HepG2 (cell line): ENCODE measurements around the gene SDHAF1. TPM values are rescaled to one million over a fixed set of nuclear protein-coding genes. Genes with fewer than 3 reads are reported as not detected.

ENCODE experiments used
- BCLAF1 ChIP-seq: fragments of 450-650 bp; IDR thresholded peaks from 2 replicates; pipeline ENCODE4 v1.6.1; 2017; ENCODE audit warnings: mild to moderate bottlenecking
- E2F1 ChIP-seq: sonication (generic); formaldehyde crosslinking; IDR thresholded peaks from 2 replicates; pipeline ENCODE4 v1.5.0; 2020; ENCODE audit warnings: missing genetic modification reagents
- E2F2 ChIP-seq: sonication (generic); formaldehyde crosslinking; IDR thresholded peaks from 2 replicates; pipeline ENCODE4 v1.4.0; 2020; ENCODE audit warnings: missing genetic modification reagents, borderline replicate concordance
- FOXJ3 ChIP-seq: sonication (generic); formaldehyde crosslinking; IDR thresholded peaks from 2 replicates; pipeline ENCODE4 v1.4.0; 2020; ENCODE audit warnings: missing genetic modification reagents, mild to moderate bottlenecking, borderline replicate concordance
- HMG20A ChIP-seq: IDR thresholded peaks from 2 replicates; pipeline ENCODE4 v1.6.1; 2016; ENCODE audit warnings: borderline replicate concordance
- KAT2B ChIP-seq: fragments of 150-350 bp; IDR thresholded peaks from 2 replicates; pipeline ENCODE4 v1.6.1; 2014; ENCODE audit warnings: low read depth, low read length, borderline replicate concordance
- KDM4B ChIP-seq: sonication (generic); formaldehyde crosslinking; IDR thresholded peaks from 2 replicates; pipeline ENCODE4 v1.4.0; 2020; ENCODE audit warnings: missing genetic modification reagents
- KMT2B ChIP-seq: IDR thresholded peaks from 2 replicates; pipeline ENCODE4 v1.6.1; 2016; ENCODE audit warnings: missing genetic modification reagents, missing compliant biosample characterization
- MTF1 ChIP-seq: sonication (generic); formaldehyde crosslinking; IDR thresholded peaks from 2 replicates; pipeline ENCODE4 v1.5.0; 2020; ENCODE audit warnings: missing genetic modification reagents
- NCOA1 ChIP-seq: sonication (generic); formaldehyde crosslinking; IDR thresholded peaks from 2 replicates; pipeline ENCODE4 v1.9.0; 2021; ENCODE audit warnings: missing genetic modification reagents
- NFE2 ChIP-seq: sonication (generic); formaldehyde crosslinking; IDR thresholded peaks from 2 replicates; pipeline ENCODE4 v1.4.0; 2020; ENCODE audit warnings: missing genetic modification reagents
- NFRKB ChIP-seq: fragments of 450-650 bp; IDR thresholded peaks from 2 replicates; pipeline ENCODE4 v1.6.1; 2017
- PBX2 ChIP-seq: IDR thresholded peaks from 2 replicates; pipeline ENCODE4 v1.6.1; 2016; ENCODE audit warnings: control low read depth
- RARG ChIP-seq: sonication (generic); formaldehyde crosslinking; IDR thresholded peaks from 2 replicates; pipeline ENCODE4 v1.4.0; 2020; ENCODE audit warnings: low read depth, mild to moderate bottlenecking, missing genetic modification reagents
- TOPORS ChIP-seq: sonication (generic); formaldehyde crosslinking; IDR thresholded peaks from 2 replicates; pipeline ENCODE4 v1.8.0; 2023; ENCODE audit warnings: mild to moderate bottlenecking, missing genetic modification reagents
- TP53 ChIP-seq: sonication (generic); formaldehyde crosslinking; conservative IDR thresholded peaks from 2 replicates; pipeline ENCODE4 v1.4.0; 2020; ENCODE audit warnings: missing genetic modification reagents
- YEATS4 ChIP-seq: sonication (generic); formaldehyde crosslinking; IDR thresholded peaks from 2 replicates; pipeline ENCODE4 v1.4.0; 2020; ENCODE audit warnings: missing genetic modification reagents, borderline replicate concordance
- ZKSCAN5 ChIP-seq: sonication (generic); formaldehyde crosslinking; IDR thresholded peaks from 2 replicates; pipeline ENCODE4 v1.5.1; 2020; ENCODE audit warnings: mild to moderate bottlenecking, missing genetic modification reagents
- ZNF18 ChIP-seq: sonication (generic); formaldehyde crosslinking; IDR thresholded peaks from 2 replicates; pipeline ENCODE4 v1.8.0; 2022; ENCODE audit warnings: mild to moderate bottlenecking, missing genetic modification reagents; ENCODE audit not compliant: insufficient replicate concordance
- ZNF235 ChIP-seq: sonication (generic); formaldehyde crosslinking; IDR thresholded peaks from 2 replicates; pipeline ENCODE4 v1.8.1; 2023; ENCODE audit warnings: mild to moderate bottlenecking, missing genetic modification reagents, borderline replicate concordance
- ZNF256 ChIP-seq: sonication (generic); formaldehyde crosslinking; conservative IDR thresholded peaks from 2 replicates; pipeline ENCODE4 v1.4.0; 2020; ENCODE audit warnings: missing genetic modification reagents
- ZNF33A ChIP-seq: sonication (generic); formaldehyde crosslinking; IDR thresholded peaks from 2 replicates; pipeline ENCODE4 v1.5.1; 2020; ENCODE audit warnings: missing genetic modification reagents, mild to moderate bottlenecking, moderate library complexity, borderline replicate concordance
- ZNF703 ChIP-seq: sonication (generic); formaldehyde crosslinking; IDR thresholded peaks from 2 replicates; pipeline ENCODE4 v1.5.1; 2020; ENCODE audit warnings: missing genetic modification reagents, mild to moderate bottlenecking, moderate library complexity, borderline replicate concordance
- ZNF879 ChIP-seq: sonication (generic); formaldehyde crosslinking; IDR thresholded peaks from 2 replicates; pipeline ENCODE4 v1.8.1; 2023; ENCODE audit warnings: missing genetic modification reagents
- polyA plus RNA-seq, 8 experiments: library from polyadenylated mRNA; depleted of rRNA in 3 of 8; stranded (reverse) in 7 of 8; unstranded in 1 of 8; fragments of >200 nt; fragmentation: Illumina TruSeq in 4 of 8; extraction: Trizol in 4 of 8; gene quantifications; 2 replicates each; pipeline versions ENCODE4 v1.2.1 to v1.2.3, GENCODE V29; 2011 to 2016; ENCODE audit warnings: low read depth in 4 of 8, missing spikeins in 1 of 8, mixed read lengths in 1 of 8; ENCODE audit not compliant: insufficient read depth in 1 of 8
- total RNA-seq, 5 experiments: library from RNA; depleted of rRNA; stranded (reverse); fragments of >200 nt; fragmentation: Illumina TruSeq; extraction: Trizol; gene quantifications; 2 replicates each; pipeline ENCODE4 v1.2.3, GENCODE V29; 2016; ENCODE audit warnings: low read depth in 1 of 5

The SDHAF1 gene
- total and polyA plus RNA-seq, 2 of the 13 experiments (the other 11 are each of a cell fraction or from before 2014, with no cell fraction given): 17.8 to 22.8 TPM

- TF ChIP-seq BCLAF1: no peak
- no peak for TF ChIP-seq TOPORS (CRISPR knock-in tag)
- TF ChIP-seq E2F1 (CRISPR knock-in tag): peak; percentile 37; the same call in 1 of the 2 replicates
- no peak for TF ChIP-seq PBX2 (CRISPR knock-in tag)
- TF ChIP-seq ZNF18 (CRISPR knock-in tag): no peak
- TF ChIP-seq ZNF33A (CRISPR knock-in tag): no peak
- TF ChIP-seq HMG20A: 0 out of 2 replicates have a peak, but pooled peaks have one; percentile 19
- TF ChIP-seq MTF1 (CRISPR knock-in tag): peak; percentile 49; the same call in 1 of the 2 replicates
- no peak for TF ChIP-seq KDM4B (CRISPR knock-in tag)
- TF ChIP-seq TP53 (CRISPR knock-in tag): no peak
- TF ChIP-seq E2F2: peak; percentile 54; the same call in 1 of the 2 replicates
- peak; percentile 69; the same call in 1 of the 2 replicates for TF ChIP-seq ZNF235 (CRISPR knock-in tag)
- TF ChIP-seq ZKSCAN5 (CRISPR knock-in tag): no peak
- TF ChIP-seq ZNF879 (CRISPR knock-in tag): 0 out of 2 replicates have a peak, but pooled peaks have one; percentile 36
- peak; percentile 58; the same call in 1 of the 2 replicates for TF ChIP-seq FOXJ3 (CRISPR knock-in tag)
- 0 out of 2 replicates have a peak, but pooled peaks have one; percentile 21 for TF ChIP-seq YEATS4 (CRISPR knock-in tag)
- no peak for TF ChIP-seq NCOA1 (CRISPR knock-in tag)
- peak; percentile 63; the same call in 1 of the 2 replicates for TF ChIP-seq KMT2B (CRISPR knock-in tag)
- peak; percentile 83; the same call in 1 of the 2 replicates for TF ChIP-seq ZNF256 (CRISPR knock-in tag)
- no peak for TF ChIP-seq NFRKB
- TF ChIP-seq ZNF703 (CRISPR knock-in tag): no peak
- TF ChIP-seq RARG (CRISPR knock-in tag): no peak
- no peak for TF ChIP-seq KAT2B
- TF ChIP-seq NFE2 (CRISPR knock-in tag): no peak
Observed at GRCh38 chr19:35963514-35963913, 31.5 kb upstream of the SDHAF1 start (continued).
